Gastrocnemius medialis (tissue), 4 donors: ENCODE results near the gene AKAP6.

Experiments
- POLR2A ChIP-seq, 2 donors: fragments of 450-650 bp; IDR thresholded peaks; one replicate each; pipeline ENCODE4 v1.6.1; 2017; ENCODE audit warnings: antibody characterized with exemption in 2 of 2, mild to moderate bottlenecking in 2 of 2, moderate library complexity in 2 of 2
- TF ChIP-seq, protein P1 (sequence below), 5 experiments: fragments of 450-650 bp in 3 of 5; fragments of 200-600 bp in 2 of 5; sonication (generic) in 2 of 5; IDR thresholded peaks in 4 of 5; conservative IDR thresholded peaks in 1 of 5; 1 replicate in 4 of 5; 2 replicates in 1 of 5; pipeline ENCODE4 v1.5.1; 2016 to 2019; ENCODE audit warnings: antibody characterized with exemption in 5 of 5, mild to moderate bottlenecking in 3 of 5, moderate library complexity in 3 of 5

DNA sequence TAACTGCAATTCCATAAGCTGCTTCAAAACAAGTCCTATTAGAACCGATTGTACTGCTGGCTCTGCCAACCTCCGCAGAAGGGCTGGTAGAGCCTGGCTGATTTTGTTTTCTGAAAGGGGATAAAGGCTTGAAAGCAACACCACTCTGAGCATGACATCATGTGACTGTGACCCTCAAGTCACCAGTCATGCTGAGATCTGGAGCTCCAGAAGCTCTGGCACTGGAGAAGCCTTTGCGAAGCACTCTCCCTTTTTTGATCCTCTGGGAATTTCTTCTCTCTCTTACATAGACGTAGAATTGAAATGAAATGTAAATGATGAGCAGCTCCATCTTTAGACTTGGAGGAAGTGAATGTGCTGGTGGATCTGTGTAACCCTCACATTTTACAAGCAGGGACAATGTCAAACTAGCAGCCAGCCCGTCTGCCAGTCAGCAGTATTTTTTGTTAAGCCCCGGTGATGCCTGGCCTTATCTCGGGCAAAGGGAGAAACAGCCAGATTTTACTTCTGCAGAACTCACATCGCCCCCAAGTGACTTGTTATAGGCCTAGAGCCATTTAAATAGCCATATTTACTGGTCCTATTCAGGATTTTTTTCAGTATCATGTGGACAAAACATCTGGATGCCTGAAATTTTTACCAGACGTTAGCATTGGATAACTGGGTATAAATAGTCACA is 497.4 kb downstream of the AKAP6 start:
- TF ChIP-seq, protein P1, sequence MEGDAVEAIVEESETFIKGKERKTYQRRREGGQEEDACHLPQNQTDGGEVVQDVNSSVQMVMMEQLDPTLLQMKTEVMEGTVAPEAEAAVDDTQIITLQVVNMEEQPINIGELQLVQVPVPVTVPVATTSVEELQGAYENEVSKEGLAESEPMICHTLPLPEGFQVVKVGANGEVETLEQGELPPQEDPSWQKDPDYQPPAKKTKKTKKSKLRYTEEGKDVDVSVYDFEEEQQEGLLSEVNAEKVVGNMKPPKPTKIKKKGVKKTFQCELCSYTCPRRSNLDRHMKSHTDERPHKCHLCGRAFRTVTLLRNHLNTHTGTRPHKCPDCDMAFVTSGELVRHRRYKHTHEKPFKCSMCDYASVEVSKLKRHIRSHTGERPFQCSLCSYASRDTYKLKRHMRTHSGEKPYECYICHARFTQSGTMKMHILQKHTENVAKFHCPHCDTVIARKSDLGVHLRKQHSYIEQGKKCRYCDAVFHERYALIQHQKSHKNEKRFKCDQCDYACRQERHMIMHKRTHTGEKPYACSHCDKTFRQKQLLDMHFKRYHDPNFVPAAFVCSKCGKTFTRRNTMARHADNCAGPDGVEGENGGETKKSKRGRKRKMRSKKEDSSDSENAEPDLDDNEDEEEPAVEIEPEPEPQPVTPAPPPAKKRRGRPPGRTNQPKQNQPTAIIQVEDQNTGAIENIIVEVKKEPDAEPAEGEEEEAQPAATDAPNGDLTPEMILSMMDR (IDR thresholded peaks at IDR 0.05 in 4 of 5, conservative IDR thresholded peaks at IDR 0.05 in 1 of 5): no peak
- TF ChIP-seq POLR2A (IDR thresholded peaks at IDR 0.05): no peak
